ENCODE data around the gene OBP2B.

GRCh38 chr9:133162861-133163503, 46.1 kb downstream of the OBP2B start:
- TF ChIP-seq ZNF274 (IDR thresholded peaks at IDR 0.05; ENCODE audit: low read depth, low read length) (no peak), YY1 (IDR thresholded peaks at IDR 0.05; ENCODE audit: insufficient read depth, insufficient read length) (no peak), SUZ12 (IDR thresholded peaks at IDR 0.05; ENCODE audit: extremely low read depth, insufficient read depth, insufficient read length) (no peak)
